ENCODE results near the gene GAN. TPM values are rescaled to one million over a fixed set of nuclear protein-coding genes. Genes with fewer than 3 reads are reported as not detected.

The GAN gene
- total and polyA plus RNA-seq, 8 donors = 3.2 to 8.1 (median 3.8) TPM

GRCh38 chr16:81278526-81278925 is 36.2 kb upstream of the GAN start:
- no peak for TF ChIP-seq CTCF (IDR thresholded peaks at IDR 0.05)
- H3K4me1 ChIP-seq = no peaks in the 10 kb centered on the region
- intact Hi-C loops (cut with DNase I) = no loop called here

GRCh38 chr16:81279392-81279791 is 35.4 kb upstream of the GAN start:
- H3K36me3 ChIP-seq = no peaks in the 10 kb centered on the region
- DNase-seq = no peak

More at GRCh38 chr16:81278526-81278925, 36.2 kb upstream of the GAN start:
- ATAC-seq = no peak
- H3K9me3 ChIP-seq = no peaks in the 10 kb centered on the region
- no peak overlapping the region for H3K27ac ChIP-seq
- no peak overlapping the region for H3K4me3 ChIP-seq
- H3K27me3 ChIP-seq = no peaks in the 10 kb centered on the region
- no peak for DNase-seq
- no peaks in the 10 kb centered on the region for H3K36me3 ChIP-seq

GRCh38 chr16:81280393-81280792 is 34.4 kb upstream of the GAN start:
- no peaks in the 10 kb centered on the region for H3K36me3 ChIP-seq
- intact Hi-C loops (cut with DNase I) = no loop called here
- H3K4me1 ChIP-seq = no peaks in the 10 kb centered on the region
- DNase-seq (no peak), ATAC-seq (no peak)
- H3K9me3 ChIP-seq = no peaks in the 10 kb centered on the region
- no peaks in the 10 kb centered on the region for H3K27me3 ChIP-seq
- no peak overlapping the region for H3K4me3 ChIP-seq
- no peak overlapping the region for H3K27ac ChIP-seq
- TF ChIP-seq CTCF (IDR thresholded peaks at IDR 0.05) = no peak

More at GRCh38 chr16:81279392-81279791, 35.4 kb upstream of the GAN start:
- H3K4me3 ChIP-seq = no peak overlapping the region
- no peaks in the 10 kb centered on the region for H3K4me1 ChIP-seq
- no peak overlapping the region for H3K27ac ChIP-seq
- no peak for ATAC-seq
- TF ChIP-seq CTCF (IDR thresholded peaks at IDR 0.05) = no peak
- no peaks in the 10 kb centered on the region for H3K9me3 ChIP-seq
- intact Hi-C loops (cut with DNase I) = no loop called here
- H3K27me3 ChIP-seq = no peaks in the 10 kb centered on the region

GRCh38 chr16:81283044-81283443 is 31.7 kb upstream of the GAN start:
- Histone ChIP-seq H3K27me3 (no peaks in the 10 kb centered on the region), H3K4me3 (no peak overlapping the region), H3K27ac (no peak overlapping the region), H3K36me3 (no peaks in the 10 kb centered on the region), H3K9me3 (no peaks in the 10 kb centered on the region), H3K4me1 (no peaks in the 10 kb centered on the region)
- DNase-seq (no peak), ATAC-seq (no peak)
- TF ChIP-seq CTCF (IDR thresholded peaks at IDR 0.05) = no peak
- intact Hi-C loops (cut with DNase I) = no loop called here

GRCh38 chr16:81284995-81285600 is 29.7 kb upstream of the GAN start:
- intact Hi-C loops (cut with DNase I) = no loop called here
- DNase-seq (no peak), ATAC-seq (no peak)
- no peaks in the 10 kb centered on the region for H3K4me1 ChIP-seq
- H3K9me3 ChIP-seq = no peaks in the 10 kb centered on the region
- no peaks in the 10 kb centered on the region for H3K36me3 ChIP-seq
- H3K4me3 ChIP-seq = no peak overlapping the region
- TF ChIP-seq CTCF (IDR thresholded peaks at IDR 0.05) = no peak
- no peak overlapping the region for H3K27ac ChIP-seq
- H3K27me3 ChIP-seq = no peaks in the 10 kb centered on the region
